Measurements from ENCODE around the gene LKAAEAR1.

LKAAEAR1 gene

GRCh38 chr20:64114356-64114971, 30.3 kb upstream of the LKAAEAR1 start:
- no peaks in the 10 kb centered on the region for H3K9me3 ChIP-seq (ENCODE audit: control insufficient read depth, low read length)
- TF ChIP-seq CTCF (IDR thresholded peaks at IDR 0.05) = no peak
- H3K27me3 ChIP-seq (ENCODE audit: control insufficient read depth, insufficient read depth, low read length) = no peaks in the 10 kb centered on the region
- no peak overlapping the region for H2AFZ ChIP-seq
- peaks cover 46% of the 10 kb centered on the region for H3K4me1 ChIP-seq
- H3K36me3 ChIP-seq (ENCODE audit: control insufficient read depth, insufficient read depth, low read length) = no peaks in the 10 kb centered on the region
- H3K4me2 ChIP-seq (ENCODE audit: low read length) = no peak overlapping the region
- H3K27ac ChIP-seq = no peak overlapping the region
- H3K4me3 ChIP-seq (ENCODE audit: low read depth, low read length) = no peak overlapping the region
- H3K79me2 ChIP-seq = peaks cover 2% of the 10 kb centered on the region
- no peak overlapping the region for H3K9ac ChIP-seq

GRCh38 chr20:64113796-64114355, 29.7 kb upstream of the LKAAEAR1 start:
- Histone ChIP-seq H3K9ac (no peak overlapping the region), H2AFZ (no peak overlapping the region), H3K4me3 (ENCODE audit: low read depth, low read length) (no peak overlapping the region), H3K27me3 (ENCODE audit: control insufficient read depth, insufficient read depth, low read length) (no peaks in the 10 kb centered on the region), H3K27ac (peak overlapping the region; percentile 66), H3K9me3 (ENCODE audit: control insufficient read depth, low read length) (no peaks in the 10 kb centered on the region), H3K79me2 (peaks cover 2% of the 10 kb centered on the region), H3K36me3 (ENCODE audit: control insufficient read depth, insufficient read depth, low read length) (no peaks in the 10 kb centered on the region), H3K4me1 (peaks cover 43% of the 10 kb centered on the region), H3K4me2 (ENCODE audit: low read length) (no peak overlapping the region)
- no peak for TF ChIP-seq CTCF (IDR thresholded peaks at IDR 0.05)

- Histone ChIP-seq H3K27me3 (ENCODE audit: control insufficient read depth, insufficient read depth, low read length) (no peaks in the 10 kb centered on the region), H2AFZ (peak overlapping the region; percentile 43), H3K9me3 (ENCODE audit: control insufficient read depth, low read length) (no peaks in the 10 kb centered on the region), H3K36me3 (ENCODE audit: control insufficient read depth, insufficient read depth, low read length) (no peaks in the 10 kb centered on the region), H3K4me3 (ENCODE audit: low read depth, low read length) (no peak overlapping the region), H3K9ac (no peak overlapping the region), H3K27ac (peak overlapping the region; percentile 66), H3K79me2 (peaks cover 2% of the 10 kb centered on the region), H3K4me2 (ENCODE audit: low read length) (no peak overlapping the region), H3K4me1 (peaks cover 43% of the 10 kb centered on the region)
- no peak for TF ChIP-seq CTCF (IDR thresholded peaks at IDR 0.05)
Measured at GRCh38 chr20:64113444-64113775, 29.2 kb upstream of the LKAAEAR1 start.

- Histone ChIP-seq H3K4me2 (ENCODE audit: low read length) (no peak overlapping the region), H3K9ac (no peak overlapping the region), H3K4me3 (ENCODE audit: low read depth, low read length) (no peak overlapping the region), H2AFZ (peak overlapping the region; percentile 43), H3K27ac (peak overlapping the region; percentile 66), H3K79me2 (peaks cover 2% of the 10 kb centered on the region), H3K36me3 (ENCODE audit: control insufficient read depth, insufficient read depth, low read length) (no peaks in the 10 kb centered on the region), H3K4me1 (peaks cover 43% of the 10 kb centered on the region), H3K27me3 (ENCODE audit: control insufficient read depth, insufficient read depth, low read length) (no peaks in the 10 kb centered on the region), H3K9me3 (ENCODE audit: control insufficient read depth, low read length) (no peaks in the 10 kb centered on the region)
- no peak for TF ChIP-seq CTCF (IDR thresholded peaks at IDR 0.05)
Measured at GRCh38 chr20:64112691-64113443, 28.7 kb upstream of the LKAAEAR1 start.
